HCT116 (cell line): ENCODE data around the gene IPCEF1. TPM values are rescaled to one million over a fixed set of nuclear protein-coding genes. Genes with fewer than 3 reads are reported as not detected.

ENCODE experiments used
- ATAC-seq: fragments of 200-7000 bp; cut with Tn5 transposase; 2 replicates; pipeline ENCODE4 v1.9.1; 2020; ENCODE audit warnings: mild to moderate bottlenecking, moderate library complexity
- BruUV-seq: library from RNA; stranded (reverse); fragments of 400-500 nt; replicated peaks from 2 replicates; lab custom pipeline; 2021; lab: Mats Ljungman, UMichigan
- CTCF ChIA-PET: fragments of 300-600 bp; sonication (Branson Sonifier 250); formaldehyde crosslinking; loops from one replicate; lab custom pipeline; 2021; ENCODE audit warnings: antibody characterized with exemption; lab: Charles Lee
- POLR2A ChIA-PET: fragments of 300-600, 350-600 bp; sonication (Branson Sonifier 250); formaldehyde crosslinking; loops from one replicate; lab custom pipeline; 2021; ENCODE audit warnings: antibody characterized with exemption; lab: Charles Lee
- RAD21 ChIA-PET, 2 experiments: fragments of 300-600 bp; sonication (Branson Sonifier 250); formaldehyde crosslinking; loops; one replicate each; lab custom pipeline; 2023; ENCODE audit warnings: low total read pairs in 2 of 2; ENCODE audit not compliant: uncharacterized antibody in 2 of 2, unreplicated experiment in 2 of 2, low non-redundant PET in 1 of 2; lab: Charles Lee
- DNase-seq: peaks from one replicate; pipeline ENCODE4 v3.0.0-alpha.2; 2010; ENCODE audit warnings: low read depth, low spot score
- H2AFZ ChIP-seq: fragments of 200-600 bp; shearing (Covaris generic), sonication (generic); 2 replicates; pipeline ENCODE4 v1.6.1; 2017; ENCODE audit warnings: low read depth, mixed run types, mixed read lengths, antibody characterized with exemption, low read length; ENCODE audit not compliant: poor library complexity, severe bottlenecking
- H3K27ac ChIP-seq: 2 replicates; pipeline ENCODE4 v1.5.1; 2012; ENCODE audit warnings: low read depth, low read length
- H3K27me3 ChIP-seq: fragments of 200-600 bp; sonication (generic); 2 replicates; pipeline ENCODE4 v1.6.1; 2016; ENCODE audit warnings: mixed run types, low read length, mixed read lengths; ENCODE audit not compliant: insufficient read depth
- H3K36me3 ChIP-seq, 2 experiments: fragments of 200-500 bp in 1 of 2; fragments of 200-600 bp in 1 of 2; sonication (Bioruptor generic) in 1 of 2; sonication (generic) in 1 of 2; 2 replicates each; pipeline versions ENCODE4 v1.5.1 to v1.6.1; 2014 to 2016; ENCODE audit warnings: low read length in 2 of 2, inconsistent platforms in 1 of 2, mixed read lengths in 1 of 2, mixed run types in 1 of 2; ENCODE audit not compliant: insufficient read depth in 2 of 2, control insufficient read depth in 1 of 2
- H3K4me1 ChIP-seq, 2 experiments: fragments of 200-600 bp in 1 of 2; sonication (generic) in 1 of 2; 2 replicates each; pipeline versions ENCODE4 v1.5.1 to v1.6.1; 2012 to 2017; ENCODE audit warnings: low read length in 2 of 2, inconsistent platforms in 1 of 2, mild to moderate bottlenecking in 1 of 2, mixed read lengths in 1 of 2, mixed run types in 1 of 2, moderate library complexity in 1 of 2; ENCODE audit not compliant: insufficient read depth in 2 of 2, control insufficient read depth in 1 of 2
- H3K4me2 ChIP-seq: fragments of 200-600 bp; sonication (generic); 2 replicates; pipeline ENCODE4 v1.6.1; 2017; ENCODE audit warnings: mixed run types, low read length, mixed read lengths
- H3K4me3 ChIP-seq, 2 experiments: fragments of 200-600 bp in 1 of 2; sonication (generic) in 1 of 2; replicated peaks in 1 of 2; 2 replicates each; pipeline ENCODE4 v1.5.1; 2011 to 2016; ENCODE audit warnings: low read length in 2 of 2, control low read depth in 1 of 2, low read depth in 1 of 2, mild to moderate bottlenecking in 1 of 2, mixed read lengths in 1 of 2, mixed run types in 1 of 2
- H3K79me2 ChIP-seq: fragments of 200-600 bp; sonication (generic); 2 replicates; pipeline ENCODE4 v1.6.1; 2017; ENCODE audit warnings: mild to moderate bottlenecking, mixed run types, low read length, moderate library complexity, mixed read lengths; ENCODE audit not compliant: insufficient read depth
- H3K9ac ChIP-seq: fragments of 200-600 bp; sonication (generic); 2 replicates; pipeline ENCODE4 v1.6.1; 2016; ENCODE audit warnings: low read length, mixed read lengths
- H3K9me2 ChIP-seq: fragments of 200-600 bp; sonication (generic), shearing (Covaris generic); 2 replicates; pipeline ENCODE4 v1.6.1; 2017; ENCODE audit warnings: mixed run types, mild to moderate bottlenecking, moderate library complexity; ENCODE audit not compliant: insufficient read depth
- H3K9me3 ChIP-seq, 2 experiments: fragments of 200-500 bp in 1 of 2; fragments of 200-600 bp in 1 of 2; sonication (Bioruptor generic) in 1 of 2; sonication (generic) in 1 of 2; 2 replicates each; pipeline ENCODE4 v1.6.1; 2014 to 2017; ENCODE audit warnings: low read length in 2 of 2, mixed read lengths in 2 of 2, inconsistent platforms in 1 of 2, low read depth in 1 of 2, mild to moderate bottlenecking in 1 of 2, mixed run types in 1 of 2, moderate library complexity in 1 of 2; ENCODE audit not compliant: control insufficient read depth in 1 of 2, insufficient read depth in 1 of 2
- H4K20me1 ChIP-seq: fragments of 200-600 bp; sonication (generic), shearing (Covaris generic); 2 replicates; pipeline ENCODE4 v1.6.1; 2017; ENCODE audit warnings: mixed run types, mild to moderate bottlenecking, moderate library complexity; ENCODE audit not compliant: insufficient read depth
- ATF3 ChIP-seq: IDR thresholded peaks from 2 replicates; pipeline ENCODE4 v1.6.1; 2012
- CEBPB ChIP-seq: IDR thresholded peaks from 2 replicates; pipeline ENCODE4 v1.6.1; 2012; ENCODE audit warnings: low read depth
- CTCF ChIP-seq, 3 experiments: fragments of 200-600 bp in 1 of 3; sonication (generic) in 1 of 3; IDR thresholded peaks in 2 of 3; conservative IDR thresholded peaks in 1 of 3; 2 replicates each; pipeline ENCODE4 v1.5.1; 2012 to 2017; ENCODE audit warnings: low read depth in 2 of 3, low read length in 2 of 3, antibody characterized with exemption in 1 of 3, borderline replicate concordance in 1 of 3, control low read depth in 1 of 3, mild to moderate bottlenecking in 1 of 3, mixed read lengths in 1 of 3, mixed run types in 1 of 3, moderate library complexity in 1 of 3; ENCODE audit not compliant: insufficient read depth in 1 of 3
- EZH2phosphoT487 ChIP-seq: fragments of 200-600 bp; IDR thresholded peaks from 2 replicates; pipeline ENCODE4 v1.6.1; 2018; ENCODE audit warnings: antibody characterized with exemption, borderline replicate concordance
- JUND ChIP-seq: IDR thresholded peaks from 2 replicates; pipeline ENCODE4 v1.6.1; 2012
- MAX ChIP-seq: IDR thresholded peaks from 2 replicates; pipeline ENCODE4 v1.6.1; 2012
- POLR2A ChIP-seq: IDR thresholded peaks from 2 replicates; pipeline ENCODE4 v1.7.0; 2011; ENCODE audit warnings: borderline replicate concordance; ENCODE audit not compliant: insufficient read depth, insufficient read length; ENCODE audit errors: extremely low read depth
- RAD21 ChIP-seq: IDR thresholded peaks from 2 replicates; pipeline ENCODE4 v1.6.1; 2012; ENCODE audit warnings: low read depth, mild to moderate bottlenecking
- SP1 ChIP-seq: IDR thresholded peaks from 2 replicates; pipeline ENCODE4 v1.6.1; 2012; ENCODE audit warnings: low read depth
- SRF ChIP-seq: IDR thresholded peaks from 2 replicates; pipeline ENCODE4 v1.6.1; 2012; ENCODE audit warnings: low read depth
- TCF7L2 ChIP-seq: IDR thresholded peaks from 2 replicates; pipeline ENCODE4 v1.7.0; 2011; ENCODE audit warnings: borderline replicate concordance, inconsistent platforms; ENCODE audit not compliant: insufficient read depth, insufficient read length; ENCODE audit errors: extremely low read depth
- YY1 ChIP-seq: IDR thresholded peaks from 2 replicates; pipeline ENCODE4 v1.6.1; 2011; ENCODE audit warnings: low read length, low read depth, moderate library complexity, mild to moderate bottlenecking; ENCODE audit not compliant: insufficient replicate concordance; ENCODE audit errors: extremely low read depth
- ZNF274 ChIP-seq: fragments of 200-500 bp; sonication (Bioruptor generic); IDR thresholded peaks from 2 replicates; pipeline ENCODE4 v1.6.1; 2014; ENCODE audit warnings: mild to moderate bottlenecking, low read depth, low read length, inconsistent platforms
- intact Hi-C: fragments of 100-400 bp; cut with micrococcal nuclease; formaldehyde crosslinking; loops from 2 replicates; pipeline ENCODE4 v1.10.0; 2022
- total RNA-seq: library from RNA; stranded (reverse); gene quantifications from one replicate; pipeline ENCODE4 v1.2.1, GENCODE V29; 2021; ENCODE audit not compliant: unreplicated experiment

Gene IPCEF1
- total RNA-seq, 1 experiment from 2014 or later, result 0.32 TPM

DNA sequence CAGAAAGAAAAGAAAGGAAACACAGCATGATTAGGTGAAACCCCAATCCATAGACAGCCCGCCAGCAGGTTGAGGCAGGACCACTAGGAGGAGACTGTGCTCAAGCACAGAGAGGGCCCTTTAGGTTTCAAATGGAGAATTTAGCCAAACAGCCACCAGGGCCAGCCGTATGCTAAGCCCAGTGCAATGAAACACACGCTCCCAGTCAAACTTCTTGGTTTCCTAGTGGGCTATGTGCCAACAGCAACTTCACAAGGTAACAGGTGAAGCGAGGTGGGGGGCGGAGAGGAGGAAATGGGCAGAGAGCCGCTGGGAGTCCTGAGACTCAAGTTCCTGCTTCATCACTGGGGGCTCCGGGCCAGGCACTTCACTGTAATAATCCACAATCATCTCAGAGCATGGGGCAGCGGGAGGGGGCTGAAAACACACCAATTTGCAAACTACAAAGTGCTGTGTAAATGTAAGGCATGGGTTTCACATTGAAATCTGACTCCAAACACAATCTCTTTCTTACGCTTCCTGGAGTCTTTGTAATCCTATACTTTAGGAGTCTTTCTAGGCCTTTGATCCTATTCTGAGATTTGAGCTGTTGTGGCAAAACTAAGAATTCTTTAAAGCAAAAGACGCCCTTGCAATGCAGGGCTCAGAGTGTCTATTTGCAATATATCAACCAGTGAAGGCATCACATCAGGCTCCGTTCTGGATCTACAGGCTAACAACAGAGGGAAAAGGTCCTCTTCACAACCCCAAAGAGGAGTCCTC, 200.3 kb downstream of the IPCEF1 start (continued):
- TF ChIP-seq CTCF (IDR thresholded peaks at IDR 0.05 in 2 of 3, conservative IDR thresholded peaks at IDR 0.05 in 1 of 3; ENCODE audit: borderline replicate concordance in 1 of 3, insufficient read depth in 1 of 3, low read depth in 2 of 3, low read length in 2 of 3) (peak; percentile 80 to 88 (median 82)), JUND (no peak)

DNA sequence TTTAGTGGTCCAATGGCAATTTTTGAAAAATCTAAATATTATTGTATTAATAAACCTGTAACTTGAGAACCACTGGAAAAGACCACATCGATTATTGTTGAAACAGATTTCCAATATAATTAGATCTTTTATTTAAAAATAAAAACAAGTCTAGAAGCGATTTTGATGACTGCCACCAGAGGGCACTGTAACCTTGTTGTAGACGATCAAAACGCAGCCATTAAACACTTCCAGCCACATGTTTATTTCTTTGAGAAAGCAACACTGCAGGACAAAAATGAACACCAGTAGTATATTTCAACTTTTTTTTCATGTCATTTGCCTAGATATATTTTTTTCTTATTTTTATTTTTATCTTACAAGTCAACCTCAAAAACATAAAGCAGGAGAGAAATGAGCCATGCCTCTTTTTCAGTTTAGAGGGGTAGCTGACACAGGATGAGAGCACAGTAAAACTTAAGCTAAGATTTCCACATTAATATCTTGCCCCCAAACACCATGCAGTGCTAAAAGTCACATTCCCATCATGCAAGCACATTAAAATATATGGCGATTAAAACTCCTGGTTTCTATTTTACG, 202.1 kb downstream of the IPCEF1 start:
- BruUV-seq, result no TSS peak
- Histone ChIP-seq H2AFZ (peak overlapping the region; percentile 92), H3K79me2 (no peaks in the 10 kb centered on the region), H3K4me3 (no peak overlapping the region), H3K27ac (no peak overlapping the region), H3K27me3 (no peaks in the 10 kb centered on the region), H3K9ac (no peak overlapping the region), H3K36me3 (no peaks in the 10 kb centered on the region), H3K4me1 (no peaks in the 10 kb centered on the region), H3K9me3 (no peaks in the 10 kb centered on the region), H3K9me2 (no peaks in the 10 kb centered on the region), H3K4me2 (no peak overlapping the region), H4K20me1 (no peaks in the 10 kb centered on the region)
- ChIA-PET POLR2A (interaction anchor here (0.7 kb wide), 1 partner anchor 825 kb away, joined by 3 read pairs; no protein-coding TSS in a partner anchor), RAD21 (interaction anchor here in 1 of 2 experiments (1.6 kb wide), 1 partner anchor 123 kb away, joined by 4 read pairs; no protein-coding TSS in a partner anchor), CTCF (interaction anchor here (0.9 to 3.2 kb wide), 3 partner anchors 12 to 216 kb away, joined by 3 to 22 read pairs (median 19); no protein-coding TSS in a partner anchor)
- TF ChIP-seq YY1 (peak; percentile 85), SP1 (no peak), POLR2A (no peak), CEBPB (no peak), EZH2phosphoT487 (no peak), MAX (no peak), ZNF274 (no peak), SRF (no peak), CTCF (IDR thresholded peaks at IDR 0.05 in 2 of 3, conservative IDR thresholded peaks at IDR 0.05 in 1 of 3; ENCODE audit: borderline replicate concordance in 1 of 3, insufficient read depth in 1 of 3, low read depth in 2 of 3, low read length in 2 of 3) (peak; percentile 54 to 86 (median 62)), JUND (no peak), RAD21 (peak; percentile 86), TCF7L2 (no peak), ATF3 (no peak)
- intact Hi-C loops, result loop anchor here (1.0 to 10.0 kb wide), 7 partner anchors 216 to 1018 kb away; no protein-coding TSS in a partner anchor
- ATAC-seq, result no peak
- DNase-seq, result peak; percentile 62
